GM12872 (cell line): ENCODE results near the gene SNTG2.

Experiments used
- CTCF ChIP-seq: IDR thresholded peaks from 3 replicates; pipeline ENCODE4 v1.5.1; 2011; ENCODE audit warnings: low read depth, mild to moderate bottlenecking, low read length, moderate library complexity; ENCODE audit not compliant: insufficient read depth

SNTG2 gene

GRCh38 chr2:923832-924601 lies 26.6 kb upstream of the SNTG2 start:
- TF ChIP-seq CTCF = no peak

- TF ChIP-seq CTCF = no peak
Observed at GRCh38 chr2:924701-925100, 25.9 kb upstream of the SNTG2 start.

GRCh38 chr2:925309-925708 lies 25.3 kb upstream of the SNTG2 start:
- no peak for TF ChIP-seq CTCF

- TF ChIP-seq CTCF = no peak
Observed at GRCh38 chr2:925711-926110, 24.9 kb upstream of the SNTG2 start.

- no peak for TF ChIP-seq CTCF
Observed at GRCh38 chr2:926259-926793, 24.3 kb upstream of the SNTG2 start.

GRCh38 chr2:926896-927295 lies 23.8 kb upstream of the SNTG2 start:
- TF ChIP-seq CTCF = no peak

GRCh38 chr2:929011-929735 lies 21.5 kb upstream of the SNTG2 start:
- TF ChIP-seq CTCF = no peak
